NOMO-1 (cell line): ENCODE results near the gene PCDHA5.
"Not testable (repeated sequence)": the region's sequence is repeated elsewhere in the genome, so short reads cannot be mapped to it uniquely, and the experiment has no call there.

Source experiments
- DNase-seq, 2 experiments: peaks; one replicate each; lab custom pipeline; 2025; ENCODE audit not compliant: unreplicated experiment in 2 of 2; lab: John Stamatoyannopoulos, UW

PCDHA5 gene

DNA sequence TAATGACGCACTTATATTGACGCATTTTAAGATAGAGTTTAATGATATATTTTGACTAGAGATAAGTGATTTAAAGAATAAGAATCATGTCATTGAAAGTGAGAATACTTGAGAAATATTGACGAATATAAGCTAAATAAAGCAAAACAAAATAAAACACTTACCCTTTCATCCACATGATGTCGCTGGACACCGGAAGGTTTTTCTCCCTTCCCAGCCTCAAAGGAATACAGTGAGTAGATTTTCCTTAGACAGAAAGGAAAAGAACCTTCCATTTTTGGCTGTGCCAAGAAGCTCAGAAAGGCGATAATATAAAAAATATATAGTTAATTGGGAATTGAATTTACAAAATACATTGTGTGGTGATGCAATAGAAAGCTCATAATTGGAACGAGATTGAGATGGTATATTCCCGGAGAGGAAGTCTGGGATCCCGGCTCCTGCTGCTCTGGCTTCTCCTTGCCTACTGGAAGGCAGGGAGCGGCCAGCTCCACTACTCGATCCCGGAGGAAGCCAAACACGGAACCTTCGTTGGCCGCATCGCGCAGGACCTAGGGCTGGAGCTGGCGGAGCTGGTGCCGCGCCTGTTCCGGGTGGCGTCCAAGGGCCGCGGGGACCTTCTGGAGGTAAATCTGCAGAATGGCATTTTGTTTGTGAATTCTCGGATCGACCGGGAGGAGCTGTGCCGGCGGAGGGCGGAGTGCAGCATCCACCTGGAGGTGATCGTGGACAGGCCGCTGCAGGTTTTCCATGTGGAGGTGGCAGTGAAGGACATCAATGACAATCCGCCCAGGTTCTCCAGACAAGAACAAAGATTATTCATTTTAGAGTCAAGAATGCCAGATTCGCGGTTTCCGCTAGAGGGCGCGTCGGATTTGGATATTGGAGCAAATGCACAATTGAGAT lies at the start of gene PCDHA5:
TSS of gene PCDHA5 (plus strand) at position 239 of the 906 bp plus-strand sequence.
- no peak for DNase-seq

GRCh38 chr5:140780512-140780911 lies 40.9 kb upstream of the PCDHA5 start:
- DNase-seq = no peak

- peak; percentile 12 to 53 for DNase-seq
Measured at GRCh38 chr5:140785905-140786686, 35.3 kb upstream of the PCDHA5 start, which contains the start of gene PCDHA1. TSS of gene PCDHA1 (plus strand) at chr5:140786140.

DNA sequence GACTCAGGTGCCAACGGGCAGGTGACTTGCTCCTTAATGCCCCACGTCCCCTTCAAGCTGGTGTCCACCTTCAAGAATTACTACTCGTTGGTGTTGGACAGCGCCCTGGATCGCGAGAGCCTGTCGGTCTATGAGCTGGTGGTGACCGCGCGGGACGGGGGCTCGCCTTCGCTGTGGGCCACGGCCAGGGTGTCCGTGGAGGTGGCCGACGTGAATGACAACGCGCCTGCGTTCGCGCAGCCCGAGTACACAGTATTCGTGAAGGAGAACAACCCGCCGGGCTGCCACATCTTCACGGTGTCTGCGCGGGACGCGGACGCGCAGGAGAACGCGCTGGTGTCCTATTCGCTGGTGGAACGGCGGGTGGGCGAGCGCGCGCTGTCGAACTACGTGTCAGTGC lies 34.0 kb upstream of the PCDHA5 start:
- not testable (repeated sequence) for DNase-seq

GRCh38 chr5:140787849-140788504 lies 33.4 kb upstream of the PCDHA5 start:
- not testable (repeated sequence) for DNase-seq

GRCh38 chr5:140791089-140791488 lies 30.3 kb upstream of the PCDHA5 start:
- peak; percentile 59 to 82 for DNase-seq

DNA sequence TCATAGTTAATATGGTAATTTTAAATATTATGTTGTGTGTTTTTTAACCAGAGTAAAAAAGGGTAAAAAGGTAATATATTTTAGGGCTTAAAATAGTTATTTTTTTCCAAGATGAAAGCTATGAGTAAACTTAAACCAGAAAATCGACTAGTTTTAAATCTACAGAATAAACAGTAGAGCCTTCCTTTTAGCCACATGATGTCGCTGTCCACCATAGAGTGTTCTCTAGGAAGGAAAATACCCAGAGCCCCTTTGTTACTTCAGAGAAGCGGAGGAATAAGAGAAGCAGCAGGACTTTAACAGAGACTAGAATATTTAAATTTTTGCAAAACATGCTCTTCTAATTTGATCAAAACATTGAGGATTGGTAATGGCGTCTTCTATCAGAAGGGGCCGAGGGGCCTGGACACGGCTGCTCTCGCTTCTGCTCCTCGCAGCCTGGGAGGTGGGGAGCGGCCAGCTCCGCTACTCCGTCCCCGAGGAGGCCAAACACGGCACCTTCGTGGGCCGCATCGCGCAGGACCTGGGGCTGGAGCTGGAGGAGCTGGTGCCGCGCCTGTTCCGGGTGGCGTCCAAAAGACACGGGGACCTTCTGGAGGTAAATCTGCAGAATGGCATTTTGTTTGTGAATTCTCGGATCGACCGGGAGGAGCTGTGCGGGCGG lies 26.7 kb upstream of the PCDHA5 start, which contains the start of gene PCDHA2:
TSS of gene PCDHA2 (plus strand) at position 258 of the 664 bp plus-strand sequence.
- no peak for DNase-seq

DNA sequence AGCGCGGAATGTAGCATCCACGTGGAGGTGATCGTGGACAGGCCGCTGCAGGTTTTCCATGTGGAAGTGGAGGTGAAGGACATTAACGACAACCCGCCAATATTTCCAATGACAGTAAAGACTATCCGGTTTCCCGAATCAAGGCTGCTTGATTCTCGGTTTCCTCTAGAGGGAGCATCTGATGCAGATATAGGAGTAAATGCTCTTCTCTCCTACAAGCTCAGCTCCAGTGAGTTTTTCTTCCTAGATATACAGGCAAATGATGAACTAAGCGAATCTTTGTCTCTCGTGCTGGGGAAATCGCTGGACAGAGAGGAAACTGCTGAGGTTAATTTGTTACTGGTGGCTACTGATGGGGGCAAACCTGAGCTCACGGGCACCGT lies 26.2 kb upstream of the PCDHA5 start:
- no peak for DNase-seq

GRCh38 chr5:140796072-140796717 lies 25.2 kb upstream of the PCDHA5 start:
- DNase-seq = not testable (repeated sequence)

GRCh38 chr5:140796718-140797095 lies 24.7 kb upstream of the PCDHA5 start:
- DNase-seq = no peak

DNA sequence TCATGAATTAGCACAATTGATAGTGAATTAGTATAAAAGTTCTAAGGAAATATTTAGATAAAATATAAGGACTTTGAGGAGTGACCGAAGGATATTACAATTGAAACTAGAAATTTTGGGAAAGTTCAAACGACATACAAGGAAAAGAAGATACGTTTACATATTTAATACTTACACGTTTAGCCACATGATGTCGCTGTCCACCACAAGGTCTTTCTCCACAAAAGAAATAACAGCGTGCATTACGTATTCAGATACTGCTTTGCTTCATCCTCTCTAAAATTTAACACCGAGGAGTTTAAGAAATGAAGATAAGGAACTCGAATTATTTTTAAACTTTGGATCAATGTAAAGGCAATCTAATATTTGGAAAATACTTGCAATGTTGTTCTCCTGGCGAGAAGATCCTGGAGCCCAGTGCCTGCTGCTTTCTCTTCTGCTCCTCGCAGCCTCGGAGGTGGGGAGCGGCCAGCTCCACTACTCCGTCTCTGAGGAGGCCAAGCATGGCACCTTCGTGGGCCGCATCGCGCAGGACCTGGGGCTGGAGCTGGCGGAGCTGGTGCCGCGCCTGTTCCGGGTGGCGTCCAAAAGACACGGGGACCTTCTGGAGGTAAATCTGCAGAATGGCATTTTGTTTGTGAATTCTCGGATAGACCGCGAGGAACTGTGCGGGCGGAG lies 20.5 kb upstream of the PCDHA5 start, which contains the start of gene PCDHA3:
TSS of gene PCDHA3 (plus strand) at position 242 of the 678 bp plus-strand sequence.
- DNase-seq = no peak

DNA sequence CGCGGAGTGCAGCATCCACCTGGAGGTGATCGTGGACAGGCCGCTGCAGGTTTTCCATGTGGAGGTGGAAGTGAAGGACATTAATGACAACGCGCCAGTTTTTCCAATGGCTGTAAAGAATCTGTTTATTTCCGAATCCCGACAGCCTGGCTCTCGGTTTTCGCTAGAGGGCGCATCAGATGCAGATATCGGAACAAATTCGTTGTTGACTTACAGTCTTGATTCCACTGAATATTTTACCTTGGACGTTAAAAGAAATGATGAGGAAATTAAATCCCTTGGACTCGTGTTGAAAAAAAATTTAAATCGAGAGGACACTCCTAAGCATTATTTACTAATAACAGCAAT lies 19.9 kb upstream of the PCDHA5 start:
- no peak for DNase-seq

DNA sequence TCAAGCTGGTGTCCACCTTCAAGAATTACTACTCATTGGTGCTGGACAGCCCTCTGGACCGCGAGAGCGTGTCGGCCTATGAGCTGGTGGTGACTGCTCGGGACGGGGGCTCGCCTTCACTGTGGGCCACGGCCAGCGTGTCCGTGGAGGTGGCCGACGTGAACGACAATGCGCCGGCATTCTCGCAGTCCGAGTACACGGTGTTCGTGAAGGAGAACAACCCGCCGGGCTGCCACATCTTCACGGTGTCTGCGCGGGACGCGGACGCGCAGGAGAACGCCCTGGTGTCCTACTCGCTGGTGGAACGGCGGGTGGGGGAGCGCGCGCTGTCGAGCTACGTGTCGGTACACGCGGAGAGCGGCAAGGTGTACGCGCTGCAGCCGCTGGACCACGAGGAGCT lies 19.0 kb upstream of the PCDHA5 start:
- not testable (repeated sequence) for DNase-seq

DNA sequence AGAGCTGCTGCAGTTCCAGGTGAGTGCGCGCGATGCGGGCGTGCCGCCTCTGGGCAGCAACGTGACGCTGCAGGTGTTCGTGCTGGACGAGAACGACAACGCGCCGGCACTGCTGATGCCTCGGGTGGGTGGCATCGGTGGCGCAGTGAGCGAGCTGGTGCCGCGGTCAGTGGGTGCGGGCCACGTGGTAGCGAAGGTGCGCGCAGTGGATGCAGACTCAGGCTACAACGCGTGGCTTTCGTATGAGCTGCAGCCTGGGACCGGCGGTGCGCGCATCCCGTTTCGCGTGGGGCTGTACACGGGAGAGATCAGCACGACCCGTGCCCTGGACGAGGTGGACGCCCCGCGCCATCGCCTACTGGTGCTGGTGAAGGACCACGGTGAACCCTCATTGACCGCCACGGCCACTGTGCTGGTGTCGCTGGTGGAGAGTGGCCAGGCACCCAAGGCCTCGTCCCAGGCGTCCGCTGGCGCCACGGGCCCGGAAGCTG lies 18.6 kb upstream of the PCDHA5 start:
- DNase-seq = no peak

GRCh38 chr5:140806834-140807775 lies 14.3 kb upstream of the PCDHA5 start, which contains the start of gene PCDHA4:
TSS of gene PCDHA4 (plus strand) at chr5:140807068.
- no peak for DNase-seq

DNA sequence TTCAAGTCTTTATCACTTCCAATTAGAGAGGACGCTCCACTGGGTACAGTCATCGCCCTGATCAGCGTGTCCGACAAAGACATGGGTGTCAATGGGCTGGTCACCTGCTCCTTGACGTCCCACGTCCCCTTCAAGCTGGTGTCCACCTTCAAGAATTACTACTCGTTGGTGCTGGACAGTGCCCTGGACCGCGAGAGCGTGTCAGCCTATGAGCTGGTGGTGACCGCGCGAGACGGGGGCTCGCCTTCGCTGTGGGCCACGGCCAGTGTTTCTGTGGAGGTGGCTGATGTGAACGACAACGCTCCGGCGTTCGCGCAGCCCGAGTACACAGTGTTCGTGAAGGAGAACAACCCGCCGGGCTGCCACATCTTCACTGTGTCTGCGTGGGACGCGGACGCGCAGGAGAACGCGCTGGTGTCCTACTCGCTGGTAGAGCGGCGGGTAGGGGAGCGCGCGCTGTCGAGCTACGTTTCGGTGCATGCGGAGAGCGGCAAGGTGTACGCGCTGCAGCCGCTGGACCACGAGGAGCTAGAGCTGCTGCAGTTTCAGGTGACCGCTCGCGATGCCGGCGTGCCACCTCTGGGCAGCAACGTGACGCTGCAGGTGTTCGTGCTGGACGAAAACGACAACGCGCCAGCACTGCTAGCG lies 13.0 kb upstream of the PCDHA5 start:
- not testable (repeated sequence) for DNase-seq

- no peak for DNase-seq
Measured at GRCh38 chr5:140808889-140809291, 12.5 kb upstream of the PCDHA5 start.

- DNase-seq = no peak
Measured at GRCh38 chr5:140822281-140822629, 842 bp downstream of the PCDHA5 start.
